SK-N-SH (cell line): ENCODE data around the gene OPCML. TPM values are rescaled to one million over a fixed set of nuclear protein-coding genes. Genes with fewer than 3 reads are reported as not detected.

ENCODE experiments used
- CTCF ChIA-PET: fragments of 300-600, 350-600 bp; formaldehyde crosslinking; extraction: SDS; loops from one replicate; lab custom pipeline; 2021; lab: Yijun Ruan, JAX
- POLR2A ChIA-PET: fragments of 350-600 bp; sonication (Branson Sonifier 250); formaldehyde crosslinking; extraction: SDS; loops from one replicate; lab custom pipeline; 2020; ENCODE audit warnings: antibody characterized with exemption, inconsistent platforms; lab: Yijun Ruan, JAX
- DNase-seq: peaks from one replicate; pipeline ENCODE4 v3.0.0; 2012
- H2AFZ ChIP-seq: fragments of 200-600 bp; sonication (generic); 2 replicates; pipeline ENCODE4 v1.8.1; 2016; ENCODE audit warnings: antibody characterized with exemption, mild to moderate bottlenecking, low read depth
- H3F3A ChIP-seq: fragments of 200-600 bp; sonication (generic); replicated peaks from 2 replicates; pipeline ENCODE3; 2016; ENCODE audit warnings: antibody characterized with exemption, mild to moderate bottlenecking; ENCODE audit not compliant: insufficient read depth
- H3K27ac ChIP-seq, 2 experiments: fragments of 200-500 bp in 1 of 2; fragments of 200-600 bp in 1 of 2; sonication (Bioruptor generic) in 1 of 2; sonication (generic), shearing (Covaris generic) in 1 of 2; 2 replicates each; pipeline versions ENCODE4 v1.5.1 to v1.6.1; 2014 to 2016; ENCODE audit warnings: low read depth in 2 of 2, inconsistent platforms in 1 of 2, low read length in 1 of 2, mild to moderate bottlenecking in 1 of 2, mixed read lengths in 1 of 2
- H3K27me3 ChIP-seq: fragments of 200-600 bp; sonication (generic), shearing (Covaris generic); 2 replicates; pipeline ENCODE4 v1.6.1; 2016; ENCODE audit warnings: mixed run types; ENCODE audit not compliant: insufficient read depth
- H3K36me3 ChIP-seq, 2 experiments: fragments of 200-500 bp in 1 of 2; fragments of 200-600 bp in 1 of 2; sonication (Bioruptor generic) in 1 of 2; sonication (generic) in 1 of 2; replicated peaks in 1 of 2; 2 replicates each; pipeline versions ENCODE3 to v1.5.1; 2014 to 2016; ENCODE audit warnings: low read length in 1 of 2, mild to moderate bottlenecking in 1 of 2; ENCODE audit not compliant: insufficient read depth in 2 of 2, control insufficient read depth in 1 of 2
- H3K4me1 ChIP-seq, 2 experiments: fragments of 200-500 bp in 1 of 2; fragments of 200-600 bp in 1 of 2; sonication (Bioruptor generic) in 1 of 2; sonication (generic), shearing (Covaris generic) in 1 of 2; 2 replicates each; pipeline versions ENCODE4 v1.5.1 to v1.6.1; 2014 to 2016; ENCODE audit warnings: low read depth in 1 of 2, low read length in 1 of 2, mixed run types in 1 of 2; ENCODE audit not compliant: insufficient read depth in 2 of 2, control insufficient read depth in 1 of 2
- H3K4me2 ChIP-seq: fragments of 200-600 bp; sonication (generic), shearing (Covaris generic); 2 replicates; pipeline ENCODE4 v1.6.1; 2017; ENCODE audit warnings: mixed run types
- H3K4me3 ChIP-seq, 2 experiments: fragments of 200-500 bp in 1 of 2; fragments of 200-600 bp in 1 of 2; sonication (Bioruptor generic) in 1 of 2; sonication (generic), shearing (Covaris generic) in 1 of 2; 2 replicates each; pipeline versions ENCODE4 v1.5.1 to v1.8.1; 2014 to 2016; ENCODE audit warnings: low read depth in 2 of 2, inconsistent platforms in 1 of 2, low read length in 1 of 2, mild to moderate bottlenecking in 1 of 2, mixed read lengths in 1 of 2, moderate library complexity in 1 of 2
- H3K79me2 ChIP-seq: fragments of 200-600 bp; sonication (generic); 2 replicates; pipeline ENCODE4 v1.8.1; 2017; ENCODE audit warnings: mild to moderate bottlenecking; ENCODE audit not compliant: insufficient read depth
- H3K9ac ChIP-seq: fragments of 200-600 bp; sonication (generic); 2 replicates; pipeline ENCODE4 v1.6.1; 2017; ENCODE audit warnings: mixed run types
- H3K9me2 ChIP-seq: fragments of 200-600 bp; sonication (generic); 2 replicates; pipeline ENCODE4 v1.6.1; 2017; ENCODE audit warnings: mixed run types
- H3K9me3 ChIP-seq: fragments of 200-600 bp; sonication (generic); 2 replicates; pipeline ENCODE4 v1.6.1; 2017; ENCODE audit warnings: mixed run types, mild to moderate bottlenecking, moderate library complexity
- H4K20me1 ChIP-seq: fragments of 200-600 bp; sonication (generic); 2 replicates; pipeline ENCODE4 v1.6.1; 2017; ENCODE audit warnings: mild to moderate bottlenecking, mixed run types; ENCODE audit not compliant: insufficient read depth
- CHD2 ChIP-seq: fragments of 150-350 bp; IDR thresholded peaks from 2 replicates; pipeline ENCODE4 v1.6.1; 2018; ENCODE audit warnings: low read length; ENCODE audit not compliant: partially characterized antibody
- ELF1 ChIP-seq: IDR thresholded peaks from 2 replicates; pipeline ENCODE4 v1.4.0; 2012
- EP300 ChIP-seq, 2 experiments: IDR thresholded peaks; 2 replicates each; pipeline versions ENCODE4 v1.4.0 to v1.6.1; 2012; ENCODE audit warnings: borderline replicate concordance in 1 of 2, low read depth in 1 of 2, low read length in 1 of 2
- EZH2phosphoT487 ChIP-seq: fragments of 200-600 bp; sonication (generic); IDR thresholded peaks from 2 replicates; pipeline ENCODE4 v1.6.1; 2017; ENCODE audit warnings: low read depth, mixed run types, mild to moderate bottlenecking, antibody characterized with exemption, moderate library complexity, borderline replicate concordance
- FOSL2 ChIP-seq: IDR thresholded peaks from 2 replicates; pipeline ENCODE4 v1.4.0; 2012; ENCODE audit warnings: low read depth, mild to moderate bottlenecking, moderate library complexity, borderline replicate concordance
- FOXJ3 ChIP-seq: sonication (generic); formaldehyde crosslinking; IDR thresholded peaks from 2 replicates; pipeline ENCODE4 v1.5.1; 2020; ENCODE audit warnings: mild to moderate bottlenecking, missing genetic modification reagents
- GABPA ChIP-seq: IDR thresholded peaks from 2 replicates; pipeline ENCODE4 v1.4.0; 2012; ENCODE audit warnings: low read depth, mild to moderate bottlenecking
- GATA2 ChIP-seq: sonication (generic); formaldehyde crosslinking; IDR thresholded peaks from 2 replicates; pipeline ENCODE4 v1.5.0; 2020; ENCODE audit warnings: mild to moderate bottlenecking, missing genetic modification reagents
- MEF2A ChIP-seq: IDR thresholded peaks from 2 replicates; pipeline ENCODE4 v1.4.0; 2012; ENCODE audit warnings: low read depth, borderline replicate concordance
- NRF1 ChIP-seq: IDR thresholded peaks from 2 replicates; pipeline ENCODE4 v1.6.1; 2012; ENCODE audit warnings: low read depth, mild to moderate bottlenecking, low read length
- PBX3 ChIP-seq: IDR thresholded peaks from 2 replicates; pipeline ENCODE4; 2012
- POLR2AphosphoS5 ChIP-seq: IDR thresholded peaks from 2 replicates; pipeline ENCODE4 v1.6.1; 2012; ENCODE audit warnings: low read depth, low read length
- RCOR1 ChIP-seq: fragments of 150-350 bp; IDR thresholded peaks from 2 replicates; pipeline ENCODE4 v1.6.1; 2017; ENCODE audit warnings: antibody characterized with exemption, low read length
- RFX5 ChIP-seq: IDR thresholded peaks from 2 replicates; pipeline ENCODE4 v1.6.1; 2012; ENCODE audit warnings: mild to moderate bottlenecking, improper control_type of control experiment, low read length
- RXRA ChIP-seq: IDR thresholded peaks from 2 replicates; pipeline ENCODE4 v1.4.0; 2012; ENCODE audit warnings: low read depth, mild to moderate bottlenecking, borderline replicate concordance
- SIN3A ChIP-seq: IDR thresholded peaks from 2 replicates; pipeline ENCODE4 v1.6.1; 2012; ENCODE audit warnings: low read depth, mild to moderate bottlenecking, low read length, moderate library complexity, borderline replicate concordance
- TCF12 ChIP-seq: IDR thresholded peaks from 2 replicates; pipeline ENCODE4 v1.4.0; 2012
- TEAD4 ChIP-seq: IDR thresholded peaks from 2 replicates; pipeline ENCODE4 v1.4.0; 2012; ENCODE audit warnings: mild to moderate bottlenecking, borderline replicate concordance; ENCODE audit not compliant: insufficient read depth
- YY1 ChIP-seq: IDR thresholded peaks from 2 replicates; pipeline ENCODE4 v1.4.0; 2012; ENCODE audit warnings: low read depth, mild to moderate bottlenecking
- WGBS: methylation state at CpG from one replicate; pipeline ENCODE4 v1.1.6; 2017; ENCODE audit warnings: low lambda C conversion rate; 5-methylcytosine and 5-hydroxymethylcytosine counted together
- polyA plus RNA-seq, 3 experiments: library from polyadenylated mRNA; depleted of rRNA; stranded (reverse); fragments of >200 nt; gene quantifications; 2 replicates each; pipeline ENCODE4 v1.2.3, GENCODE V29; 2012
- TF ChIP-seq, protein P1 (sequence below): fragments of 150-350 bp; IDR thresholded peaks from 2 replicates; pipeline ENCODE4 v1.6.1; 2016; ENCODE audit warnings: mild to moderate bottlenecking, low read depth, low read length
- TF ChIP-seq, protein P2 (sequence below): IDR thresholded peaks from 2 replicates; pipeline ENCODE4 v1.4.0; 2012; ENCODE audit warnings: low read depth, borderline replicate concordance

Gene OPCML
- polyA plus RNA-seq, 1 of the 3 experiments (the other 2 are of a cell fraction) = not detected

DNA sequence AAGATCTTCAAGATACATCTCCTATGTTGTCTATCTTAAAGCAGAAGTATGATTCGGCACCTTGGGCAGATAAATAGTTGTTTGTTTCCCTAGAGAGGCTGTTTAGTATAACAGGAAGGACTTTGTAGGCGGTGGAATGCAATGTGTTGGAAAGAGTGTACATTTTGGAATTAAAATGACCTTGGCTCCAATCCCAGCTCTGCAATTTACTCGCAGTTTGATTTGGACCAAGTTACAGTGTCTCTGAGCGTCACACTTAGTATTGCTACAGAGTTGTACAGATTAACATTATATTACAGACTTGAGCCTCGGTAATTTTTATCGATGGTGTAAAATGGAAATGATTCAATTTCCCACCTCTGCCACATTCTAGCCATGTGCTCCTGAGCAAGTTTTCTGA lies 265.3 kb downstream of the OPCML start:
- 29% methylated on average over 6 of the region's 6 CpGs for WGBS
- POLR2A ChIA-PET = no interaction called here

GRCh38 chr11:133265530-133266035 lies 266.7 kb downstream of the OPCML start:
- H3F3A ChIP-seq = no peaks in the 10 kb centered on the region
- no peak overlapping the region for H3K4me3 ChIP-seq
- H4K20me1 ChIP-seq = no peaks in the 10 kb centered on the region
- TF ChIP-seq MEF2A = no peak
- TF ChIP-seq, protein P1, sequence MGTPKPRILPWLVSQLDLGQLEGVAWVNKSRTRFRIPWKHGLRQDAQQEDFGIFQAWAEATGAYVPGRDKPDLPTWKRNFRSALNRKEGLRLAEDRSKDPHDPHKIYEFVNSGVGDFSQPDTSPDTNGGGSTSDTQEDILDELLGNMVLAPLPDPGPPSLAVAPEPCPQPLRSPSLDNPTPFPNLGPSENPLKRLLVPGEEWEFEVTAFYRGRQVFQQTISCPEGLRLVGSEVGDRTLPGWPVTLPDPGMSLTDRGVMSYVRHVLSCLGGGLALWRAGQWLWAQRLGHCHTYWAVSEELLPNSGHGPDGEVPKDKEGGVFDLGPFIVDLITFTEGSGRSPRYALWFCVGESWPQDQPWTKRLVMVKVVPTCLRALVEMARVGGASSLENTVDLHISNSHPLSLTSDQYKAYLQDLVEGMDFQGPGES = no peak
- no peak for TF ChIP-seq PBX3
- no peak for TF ChIP-seq NRF1
- TF ChIP-seq GABPA = no peak
- TF ChIP-seq ELF1 = no peak
- DNase-seq = no peak
- no peaks in the 10 kb centered on the region for H3K9me2 ChIP-seq
- H3K4me1 ChIP-seq = no peaks in the 10 kb centered on the region
- ChIA-PET POLR2A (no interaction called here), CTCF (no interaction called here)
- no peaks in the 10 kb centered on the region for H3K79me2 ChIP-seq
- no peak overlapping the region for H3K9ac ChIP-seq
- H3K36me3 ChIP-seq = no peaks in the 10 kb centered on the region
- WGBS = 22% methylated on average over 11 of the region's 11 CpGs
- H3K27ac ChIP-seq = no peak overlapping the region
- H3K9me3 ChIP-seq = no peaks in the 10 kb centered on the region; the same call in 1 of the 2 replicates
- H3K27me3 ChIP-seq = no peaks in the 10 kb centered on the region
- H3K4me2 ChIP-seq = no peak overlapping the region
- H2AFZ ChIP-seq = no peak overlapping the region

More for the DNA sequence above, 265.3 kb downstream of the OPCML start:
- H3K9me2 ChIP-seq = no peaks in the 10 kb centered on the region
- CTCF ChIA-PET = no interaction called here
- no peaks in the 10 kb centered on the region for H4K20me1 ChIP-seq
- no peak overlapping the region for H3K9ac ChIP-seq
- H3K4me1 ChIP-seq = no peaks in the 10 kb centered on the region
- no peaks in the 10 kb centered on the region; the same call in 1 of the 2 replicates for H3K9me3 ChIP-seq
- no peak overlapping the region for H2AFZ ChIP-seq
- TF ChIP-seq EZH2phosphoT487 (no peak), TCF12 (no peak), CHD2 (no peak), TEAD4 (no peak), RXRA (no peak), ELF1 (no peak), NRF1 (no peak), RCOR1 (no peak), FOXJ3 (no peak), POLR2AphosphoS5 (no peak), GATA2 (CRISPR knock-in tag) (no peak), EP300 (IDR thresholded peaks at IDR 0.05; ENCODE audit: borderline replicate concordance in 1 of 2, low read depth in 1 of 2, low read length in 1 of 2) (no peak), SIN3A (no peak), RFX5 (no peak), YY1 (no peak), FOSL2 (no peak)
- TF ChIP-seq, protein P2, sequence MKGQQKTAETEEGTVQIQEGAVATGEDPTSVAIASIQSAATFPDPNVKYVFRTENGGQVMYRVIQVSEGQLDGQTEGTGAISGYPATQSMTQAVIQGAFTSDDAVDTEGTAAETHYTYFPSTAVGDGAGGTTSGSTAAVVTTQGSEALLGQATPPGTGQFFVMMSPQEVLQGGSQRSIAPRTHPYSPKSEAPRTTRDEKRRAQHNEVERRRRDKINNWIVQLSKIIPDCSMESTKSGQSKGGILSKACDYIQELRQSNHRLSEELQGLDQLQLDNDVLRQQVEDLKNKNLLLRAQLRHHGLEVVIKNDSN = no peak
- H3K4me3 ChIP-seq = no peak overlapping the region
- H3K4me2 ChIP-seq = no peak overlapping the region
- H3K27me3 ChIP-seq = no peaks in the 10 kb centered on the region
- H3K79me2 ChIP-seq = no peaks in the 10 kb centered on the region
- no peaks in the 10 kb centered on the region for H3K36me3 ChIP-seq
- H3F3A ChIP-seq = no peaks in the 10 kb centered on the region
- no peak for DNase-seq
- no peak overlapping the region for H3K27ac ChIP-seq
